ENCODE results near the gene SLC22A14.

DNA sequence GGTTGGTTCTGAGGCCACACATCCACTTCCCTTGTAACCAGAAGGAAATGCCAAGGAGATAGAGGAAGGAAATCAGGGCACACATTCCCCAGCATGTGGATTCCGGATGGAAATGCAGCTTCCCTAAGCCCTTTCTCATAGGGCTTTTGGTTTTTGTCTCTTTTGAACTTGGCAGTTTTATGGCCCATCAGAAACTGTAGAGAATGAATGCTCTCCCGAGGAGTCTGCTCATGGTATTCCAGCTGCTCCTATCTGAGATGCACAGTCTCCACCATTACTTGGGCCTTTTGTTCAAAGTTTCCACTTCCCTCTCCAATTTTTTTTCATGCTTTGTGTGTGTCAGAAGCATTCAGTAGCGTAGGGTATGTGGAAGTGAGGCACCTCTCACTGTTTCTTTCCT is 85.7 kb downstream of the SLC22A14 start:
- TF ChIP-seq, protein P1, sequence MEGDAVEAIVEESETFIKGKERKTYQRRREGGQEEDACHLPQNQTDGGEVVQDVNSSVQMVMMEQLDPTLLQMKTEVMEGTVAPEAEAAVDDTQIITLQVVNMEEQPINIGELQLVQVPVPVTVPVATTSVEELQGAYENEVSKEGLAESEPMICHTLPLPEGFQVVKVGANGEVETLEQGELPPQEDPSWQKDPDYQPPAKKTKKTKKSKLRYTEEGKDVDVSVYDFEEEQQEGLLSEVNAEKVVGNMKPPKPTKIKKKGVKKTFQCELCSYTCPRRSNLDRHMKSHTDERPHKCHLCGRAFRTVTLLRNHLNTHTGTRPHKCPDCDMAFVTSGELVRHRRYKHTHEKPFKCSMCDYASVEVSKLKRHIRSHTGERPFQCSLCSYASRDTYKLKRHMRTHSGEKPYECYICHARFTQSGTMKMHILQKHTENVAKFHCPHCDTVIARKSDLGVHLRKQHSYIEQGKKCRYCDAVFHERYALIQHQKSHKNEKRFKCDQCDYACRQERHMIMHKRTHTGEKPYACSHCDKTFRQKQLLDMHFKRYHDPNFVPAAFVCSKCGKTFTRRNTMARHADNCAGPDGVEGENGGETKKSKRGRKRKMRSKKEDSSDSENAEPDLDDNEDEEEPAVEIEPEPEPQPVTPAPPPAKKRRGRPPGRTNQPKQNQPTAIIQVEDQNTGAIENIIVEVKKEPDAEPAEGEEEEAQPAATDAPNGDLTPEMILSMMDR (IDR thresholded peaks at IDR 0.05) = no peak
- TF ChIP-seq EZH2phosphoT487 (IDR thresholded peaks at IDR 0.05) (no peak), EZH2 (IDR thresholded peaks at IDR 0.05) (no peak)
